Stomach (tissue), 4 donors: ENCODE measurements around the gene DBF4.

Experiments
- EP300 ChIP-seq: sonication (generic); formaldehyde crosslinking; IDR thresholded peaks from one replicate; pipeline ENCODE4 v1.6.1; 2017; ENCODE audit warnings: antibody characterized with exemption
- POLR2AphosphoS5 ChIP-seq, 3 donors: sonication (generic); formaldehyde crosslinking; IDR thresholded peaks; one replicate each; pipeline ENCODE4 v1.6.1; 2016; ENCODE audit warnings: antibody characterized with exemption in 3 of 3
- TF ChIP-seq, protein P1 (sequence below), 7 experiments: fragments of 450-650 bp in 4 of 7; fragments of 200-600 bp in 3 of 7; sonication (generic) in 3 of 7; IDR thresholded peaks; one replicate each; pipeline ENCODE4 v1.5.1; 2016 to 2019; ENCODE audit warnings: antibody characterized with exemption in 7 of 7, control low read depth in 2 of 7, mild to moderate bottlenecking in 1 of 7

DNA sequence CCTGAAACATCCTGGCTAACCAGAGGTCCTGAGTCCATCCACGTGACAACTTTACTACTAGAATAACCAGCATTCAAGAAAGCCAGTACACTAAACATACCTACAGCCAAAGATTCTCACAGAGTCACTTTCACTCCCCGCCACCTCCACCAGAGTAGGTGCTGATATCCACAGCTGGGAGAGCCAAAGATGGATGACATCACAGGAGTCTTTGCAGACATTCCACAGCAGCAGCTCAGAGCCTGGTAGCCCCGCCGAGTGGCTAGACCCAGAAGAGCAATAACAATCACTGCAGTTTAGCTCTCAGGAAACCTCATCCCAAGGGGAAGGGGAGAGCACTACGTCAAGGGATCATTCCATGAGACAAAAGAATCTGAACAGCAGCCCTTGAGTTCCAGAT, 44.3 kb downstream of the DBF4 start:
- TF ChIP-seq, protein P1, sequence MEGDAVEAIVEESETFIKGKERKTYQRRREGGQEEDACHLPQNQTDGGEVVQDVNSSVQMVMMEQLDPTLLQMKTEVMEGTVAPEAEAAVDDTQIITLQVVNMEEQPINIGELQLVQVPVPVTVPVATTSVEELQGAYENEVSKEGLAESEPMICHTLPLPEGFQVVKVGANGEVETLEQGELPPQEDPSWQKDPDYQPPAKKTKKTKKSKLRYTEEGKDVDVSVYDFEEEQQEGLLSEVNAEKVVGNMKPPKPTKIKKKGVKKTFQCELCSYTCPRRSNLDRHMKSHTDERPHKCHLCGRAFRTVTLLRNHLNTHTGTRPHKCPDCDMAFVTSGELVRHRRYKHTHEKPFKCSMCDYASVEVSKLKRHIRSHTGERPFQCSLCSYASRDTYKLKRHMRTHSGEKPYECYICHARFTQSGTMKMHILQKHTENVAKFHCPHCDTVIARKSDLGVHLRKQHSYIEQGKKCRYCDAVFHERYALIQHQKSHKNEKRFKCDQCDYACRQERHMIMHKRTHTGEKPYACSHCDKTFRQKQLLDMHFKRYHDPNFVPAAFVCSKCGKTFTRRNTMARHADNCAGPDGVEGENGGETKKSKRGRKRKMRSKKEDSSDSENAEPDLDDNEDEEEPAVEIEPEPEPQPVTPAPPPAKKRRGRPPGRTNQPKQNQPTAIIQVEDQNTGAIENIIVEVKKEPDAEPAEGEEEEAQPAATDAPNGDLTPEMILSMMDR (IDR thresholded peaks at IDR 0.05), result no peak
- no peak for TF ChIP-seq POLR2AphosphoS5 (IDR thresholded peaks at IDR 0.05)
- TF ChIP-seq EP300, result no peak
